Adrenal gland (tissue), 12 donors: ENCODE results near the gene KIF26B. TPM values are rescaled to one million over a fixed set of nuclear protein-coding genes. Genes with fewer than 3 reads are reported as not detected.
"Not testable (repeated sequence)": the region's sequence is repeated elsewhere in the genome, so short reads cannot be mapped to it uniquely, and the experiment has no call there.

Source experiments
- DNase-seq, 7 donors: peaks; one replicate each; pipeline ENCODE4 v3.0.0-alpha.2; 2019 to 2020
- H3K27ac ChIP-seq, 5 donors: fragments of 200-600 bp; sonication (generic) in 4 of 5; 1 replicate in 3 of 5; 2 replicates in 2 of 5; pipeline versions ENCODE4 v1.5.1 to v1.8.0; 2016 to 2020; ENCODE audit warnings: mild to moderate bottlenecking in 1 of 5
- H3K27me3 ChIP-seq: fragments of 200-600 bp; 2 replicates; pipeline ENCODE4 v1.8.0; 2021
- H3K36me3 ChIP-seq, 2 donors: fragments of 200-600 bp; replicated peaks in 1 of 2; 1 replicate in 1 of 2; 2 replicates in 1 of 2; pipeline versions ENCODE4 v1.5.1 to v1.8.0; 2018 to 2022
- H3K4me1 ChIP-seq, 2 donors: fragments of 200-600 bp; replicated peaks in 1 of 2; 1 replicate in 1 of 2; 2 replicates in 1 of 2; pipeline versions ENCODE4 v1.5.1 to v1.8.0; 2018 to 2021
- H3K4me3 ChIP-seq, 4 donors: fragments of 200-600 bp; sonication (generic) in 3 of 4; one replicate each; pipeline ENCODE4 v1.5.1; 2016 to 2018
- H3K9me3 ChIP-seq, 3 donors: fragments of 200-600 bp; sonication (generic) in 1 of 3; replicated peaks in 1 of 3; 1 replicate in 2 of 3; 2 replicates in 1 of 3; pipeline versions ENCODE4 v1.5.1 to v1.8.0; 2016 to 2021
- CTCF ChIP-seq, 6 experiments: fragments of 450-650 bp in 4 of 6; fragments of 200-600 bp in 2 of 6; sonication (generic) in 1 of 6; IDR thresholded peaks; 1 replicate in 5 of 6; 2 replicates in 1 of 6; pipeline versions ENCODE4 v1.5.1 to v1.8.0; 2016 to 2021; ENCODE audit warnings: antibody characterized with exemption in 6 of 6, mild to moderate bottlenecking in 2 of 6, moderate library complexity in 1 of 6
- POLR2A ChIP-seq, 2 donors: fragments of 450-650 bp; IDR thresholded peaks; one replicate each; pipeline ENCODE4 v1.6.1; 2017; ENCODE audit warnings: antibody characterized with exemption in 2 of 2, mild to moderate bottlenecking in 2 of 2, moderate library complexity in 1 of 2
- WGBS, 4 donors: extraction: QIAGEN DNeasy Blood & Tissue Kit in 2 of 4; methylation state at CpG; one replicate each; pipeline versions ENCODE4 v1.1.5 to v1.1.7; 2013 to 2017; 5-methylcytosine and 5-hydroxymethylcytosine counted together
- intact Hi-C, 2 donors: fragments of 100-400 bp; cut with DNase I; formaldehyde crosslinking; loops; one replicate each; pipeline versions ENCODE4 v1.14.1 to v1.15.0; 2022 to 2023
- polyA plus RNA-seq, 3 donors: library from polyadenylated mRNA; stranded (reverse); fragments of 200-250 nt in 2 of 3; fragments of 350-450 nt in 1 of 3; fragmentation: Illumina TruSeq in 1 of 3; extraction: RNeasy Lipid Tissue Mini Kit (QIAGEN cat#74804) in 1 of 3; gene quantifications; one replicate each; pipeline ENCODE4 v1.2.3, GENCODE V29; 2013 to 2014
- total RNA-seq, 9 donors: library from RNA; depleted of rRNA in 4 of 9; stranded (reverse); fragments of >200 nt in 4 of 9; fragments of 120-200 nt in 1 of 9; fragmentation: NEBNext Ultra II Directional in 1 of 9; extraction: Animal tissue kit (Norgen Biotek cat#: 25700) in 1 of 9; gene quantifications; one replicate each; pipeline versions ENCODE4 v1.1.0 to v1.2.4, GENCODE V29; 2013 to 2023
- donor health status: healthy with polysubstance abuse.
- donor health status: Bipolar disorder and iron deficiency.
- donor health status: DM: yes; HTN: yes; CAD: no.
- donor health status: DM: no; HTN: no; CAD: no.
- donor health status: DM: no; HTN: no; CAD: no.
- donor health status: DM: yes; HTN: yes; CAD: no.

KIF26B gene
- total and polyA plus RNA-seq, 12 donors = 0.20 to 4.6 (median 2.6) TPM

DNA sequence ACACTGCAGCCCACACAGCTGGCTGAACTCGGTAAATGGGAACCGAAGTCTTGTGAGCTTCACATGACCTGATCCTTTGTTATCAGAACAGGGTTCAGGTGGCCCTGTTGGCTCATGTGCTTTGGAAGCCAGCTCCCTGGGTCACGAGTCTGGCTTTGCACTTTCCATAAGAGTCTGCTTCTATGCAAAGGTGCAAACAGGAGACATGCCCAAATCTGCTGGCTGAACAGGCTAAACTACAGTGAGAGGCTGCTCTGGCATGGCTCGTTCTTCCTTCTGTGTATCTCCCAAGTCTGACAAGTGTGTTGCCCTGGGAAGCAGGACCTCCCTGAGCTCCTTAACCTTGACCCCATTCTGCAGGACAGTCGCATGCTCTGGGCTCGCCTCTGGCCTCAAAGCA is 549.6 kb downstream of the KIF26B start:
- Histone ChIP-seq H3K4me1 (no peaks in the 10 kb centered on the region), H3K4me3 (no peak overlapping the region), H3K27me3 (no peaks in the 10 kb centered on the region), H3K36me3 (no peaks in the 10 kb centered on the region), H3K27ac (no peak overlapping the region), H3K9me3 (no peaks in the 10 kb centered on the region)
- 63 to 72% (median 69%) methylated on average over 6 of the region's 6 CpGs for WGBS, 4 donors
- TF ChIP-seq POLR2A (IDR thresholded peaks at IDR 0.05) (no peak), CTCF (IDR thresholded peaks at IDR 0.05) (no peak)
- intact Hi-C loops = no loop called here
- no peak for DNase-seq

DNA sequence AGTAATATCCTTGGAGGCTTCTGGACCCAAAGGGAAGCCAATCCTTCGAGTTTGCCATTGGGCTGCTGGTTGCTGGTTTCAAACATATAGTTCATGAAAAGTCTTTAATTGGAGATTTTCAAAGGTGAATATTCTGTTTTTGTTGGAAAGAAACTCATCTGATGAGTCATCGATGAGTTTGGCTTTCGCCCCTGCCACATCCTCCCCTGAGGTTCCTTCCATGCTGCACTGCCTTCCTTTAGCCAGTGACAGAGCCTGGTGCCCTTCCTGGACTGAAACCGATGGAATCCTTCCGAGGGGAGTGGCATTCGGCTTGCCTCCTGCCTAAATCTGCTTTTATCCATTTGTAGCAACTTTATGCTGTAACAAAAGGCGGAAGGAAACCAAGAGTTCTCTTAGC is 550.0 kb downstream of the KIF26B start:
- intact Hi-C loops = no loop called here
- Histone ChIP-seq H3K27me3 (no peaks in the 10 kb centered on the region), H3K4me3 (no peak overlapping the region), H3K9me3 (no peaks in the 10 kb centered on the region), H3K4me1 (no peaks in the 10 kb centered on the region), H3K36me3 (no peaks in the 10 kb centered on the region), H3K27ac (no peak overlapping the region)
- WGBS, 4 donors = 69 to 84% (median 79%) methylated on average over 7 of the region's 7 CpGs
- DNase-seq = peak in 2 of 7 donors; percentile 12 to 50
- TF ChIP-seq POLR2A (IDR thresholded peaks at IDR 0.05) = no peak
- TF ChIP-seq CTCF (IDR thresholded peaks at IDR 0.05) = no peak

DNA sequence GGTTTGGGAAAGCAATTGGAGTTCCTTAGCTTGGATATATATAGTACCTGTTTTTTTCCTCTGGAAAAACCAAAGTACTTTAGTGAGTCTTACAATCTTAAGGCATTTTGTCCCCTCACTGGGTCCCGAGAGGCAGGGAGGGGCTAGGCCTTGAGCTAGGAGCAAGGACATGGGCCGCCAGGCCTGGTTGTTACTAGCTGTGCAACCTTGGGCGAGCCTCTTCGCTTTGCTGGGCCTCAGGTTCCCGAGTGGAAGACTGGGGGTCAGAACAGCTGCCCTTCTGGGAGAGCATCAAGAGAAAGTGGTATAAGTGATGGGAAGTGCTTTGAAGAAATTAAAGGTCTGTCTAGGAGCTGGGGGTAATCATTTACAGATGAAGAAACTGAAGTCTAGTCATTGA is 553.2 kb downstream of the KIF26B start:
- no peak overlapping the region for H3K4me3 ChIP-seq
- intact Hi-C loops = no loop called here
- no peaks in the 10 kb centered on the region for H3K36me3 ChIP-seq
- WGBS, 4 donors = 89 to 93% (median 91%) methylated on average over 5 of the region's 5 CpGs
- peak in 1 of 7 donors; percentile 28 for DNase-seq
- no peaks in the 10 kb centered on the region for H3K9me3 ChIP-seq
- H3K27ac ChIP-seq = no peak overlapping the region
- H3K27me3 ChIP-seq = no peaks in the 10 kb centered on the region
- TF ChIP-seq CTCF (IDR thresholded peaks at IDR 0.05) (no peak), POLR2A (IDR thresholded peaks at IDR 0.05) (no peak)
- no peaks in the 10 kb centered on the region for H3K4me1 ChIP-seq

DNA sequence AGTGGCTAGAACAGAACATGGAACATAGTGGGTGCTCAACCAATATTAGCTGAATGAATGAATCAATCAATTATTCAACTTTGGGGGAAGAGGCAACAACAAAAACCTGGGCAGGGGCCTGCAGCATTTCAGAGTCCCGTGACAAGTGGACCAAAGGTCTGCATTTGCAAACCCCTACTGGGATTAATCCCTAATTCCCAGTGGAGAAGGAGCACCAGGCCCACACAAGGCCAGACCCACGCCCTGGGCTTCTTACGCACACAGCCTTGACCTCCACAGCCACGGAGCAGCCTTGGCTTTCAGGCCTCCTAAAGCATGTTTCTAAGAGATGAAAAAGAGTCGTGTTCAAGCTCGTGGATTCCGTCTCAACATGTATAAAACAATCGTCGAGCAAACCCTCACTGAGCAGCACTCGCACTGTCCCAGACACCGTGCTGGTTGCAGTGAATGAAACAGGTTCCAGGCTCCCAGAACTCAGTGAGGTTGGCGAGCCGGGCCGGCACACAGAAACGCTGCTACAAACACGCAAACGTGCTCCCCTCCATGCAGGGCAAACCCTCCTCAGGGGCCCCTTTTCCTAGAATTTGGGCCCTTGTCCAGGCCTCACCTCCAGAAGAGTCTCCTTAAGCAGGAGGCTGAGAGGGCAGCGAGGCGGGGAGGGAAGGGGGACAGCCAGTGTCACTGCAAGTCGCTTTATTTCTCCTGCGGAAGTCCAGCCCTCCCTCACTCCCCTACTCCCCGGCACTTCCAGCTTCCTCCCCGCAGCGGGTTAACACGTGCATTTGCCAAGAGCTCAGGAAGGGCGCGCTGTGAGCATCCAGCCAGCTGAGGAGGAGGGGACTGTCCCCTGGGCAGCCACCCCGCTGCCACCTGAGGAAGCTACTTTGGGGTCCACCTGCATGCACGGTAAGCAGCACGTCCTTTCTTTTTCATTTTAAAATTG is 556.4 kb downstream of the KIF26B start:
- H3K27ac ChIP-seq = no peak overlapping the region
- no peaks in the 10 kb centered on the region for H3K36me3 ChIP-seq
- no peaks in the 10 kb centered on the region for H3K27me3 ChIP-seq
- WGBS, 4 donors = 72 to 84% (median 76%) methylated on average over 21 to 30 of the region's 30 CpGs
- H3K9me3 ChIP-seq = no peaks in the 10 kb centered on the region
- H3K4me1 ChIP-seq = no peaks in the 10 kb centered on the region
- no peak overlapping the region for H3K4me3 ChIP-seq
- DNase-seq = peak in 1 of 7 donors; percentile 33
- TF ChIP-seq CTCF (IDR thresholded peaks at IDR 0.05) (no peak), POLR2A (IDR thresholded peaks at IDR 0.05) (no peak)
- intact Hi-C loops = no loop called here

DNA sequence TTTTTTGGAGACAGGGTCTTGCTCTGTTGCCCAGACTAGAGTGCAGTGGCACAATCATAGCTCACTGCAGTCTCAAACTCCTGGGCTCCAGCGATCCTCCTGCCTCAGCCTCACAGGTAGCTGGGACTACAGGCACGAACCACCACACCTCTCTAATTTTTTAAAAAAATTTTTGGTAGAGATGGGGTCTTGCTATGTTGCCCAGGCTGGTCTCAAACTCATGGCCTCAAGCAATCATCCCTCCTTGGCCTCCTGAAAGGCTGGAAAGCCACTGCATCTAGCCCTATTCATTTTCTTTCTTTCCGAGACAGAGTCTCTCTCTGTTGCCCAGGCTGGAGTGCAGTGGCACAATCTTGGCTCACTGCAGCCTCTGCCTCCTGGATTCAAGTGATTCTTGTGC is 559.2 kb downstream of the KIF26B start:
- H3K4me1 ChIP-seq, H3K4me3 ChIP-seq: not testable (repeated sequence)
- 83 to 96% (median 91%) methylated on average over 3 of the region's 3 CpGs for WGBS, 4 donors

More for the DNA sequence above, 559.2 kb downstream of the KIF26B start:
- H3K27me3 ChIP-seq, intact Hi-C loops, H3K9me3 ChIP-seq, H3K27ac ChIP-seq, DNase-seq, H3K36me3 ChIP-seq: not testable (repeated sequence)
